T-helper 9 cell (primary cell): ENCODE measurements around the gene YPEL3.
"Not testable (repeated sequence)": the region's sequence is repeated elsewhere in the genome, so short reads cannot be mapped to it uniquely, and the experiment has no call there.

Source experiments
- DNase-seq: peaks from one replicate; pipeline ENCODE4 v3.0.0-alpha.2; 2020

YPEL3 gene

DNA sequence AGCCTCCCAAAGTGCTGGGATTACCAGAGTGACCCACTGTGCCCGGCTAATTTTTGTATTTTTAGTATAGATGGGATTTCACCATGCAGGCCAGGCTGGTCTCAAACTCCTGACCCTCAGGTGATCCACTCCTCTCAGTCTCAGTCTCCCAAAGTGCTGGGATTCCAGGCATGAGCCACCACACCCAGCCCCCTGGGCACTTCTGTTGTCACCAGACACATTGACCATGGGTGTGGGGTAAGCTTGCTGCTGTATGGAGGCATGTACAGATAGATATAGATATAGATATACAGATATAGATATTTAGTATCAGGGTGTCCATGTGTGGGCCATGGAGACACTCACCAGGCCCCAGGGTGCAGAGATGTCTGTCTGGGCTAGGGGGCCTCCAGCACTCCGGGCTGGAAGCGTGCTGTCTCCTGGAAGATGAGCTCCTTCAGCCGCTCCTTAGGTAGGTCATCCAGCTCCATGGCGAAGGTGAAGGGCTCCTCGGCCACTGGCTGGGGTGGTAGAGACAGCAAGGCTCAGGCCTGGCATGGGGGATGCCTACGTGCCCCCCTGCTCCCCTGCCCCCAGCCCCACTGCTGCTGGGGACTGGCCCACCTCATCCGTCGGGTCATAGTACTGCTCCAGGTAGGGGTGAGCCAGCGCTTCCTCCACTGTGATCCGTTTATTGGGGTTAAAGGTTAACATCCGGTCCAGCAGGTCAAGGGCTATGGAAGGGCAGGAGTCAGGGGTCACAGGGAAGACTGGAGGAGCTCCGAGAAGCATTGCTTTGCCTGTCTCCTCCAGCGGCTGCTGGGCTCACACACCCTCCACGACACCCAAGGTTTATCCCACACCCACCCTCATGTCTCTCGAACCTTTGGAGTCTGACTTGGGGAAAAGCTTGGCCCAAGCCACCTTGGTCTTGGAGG lies 20.5 kb upstream of the YPEL3 start:
- DNase-seq, result no peak

DNA sequence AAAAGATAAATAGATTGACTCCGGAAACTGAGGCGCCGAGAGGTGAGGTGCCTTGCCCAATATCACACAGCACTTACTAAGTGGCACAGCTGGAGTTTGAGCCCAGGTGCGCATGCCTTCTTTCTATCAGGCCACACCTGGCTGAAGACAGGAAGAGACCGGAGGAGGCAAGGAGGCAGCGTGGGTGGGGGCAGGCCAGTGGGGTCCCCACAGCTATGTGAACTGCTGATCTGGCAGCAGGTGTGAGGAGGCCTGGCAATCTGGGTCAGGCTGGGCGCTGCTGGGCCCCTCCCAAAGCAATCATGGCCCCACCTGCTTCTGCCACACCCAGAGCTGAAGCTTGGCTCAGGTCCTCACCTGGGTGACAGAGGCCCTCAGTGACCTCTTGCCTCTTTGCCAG lies 19.2 kb upstream of the YPEL3 start:
- no peak for DNase-seq

DNA sequence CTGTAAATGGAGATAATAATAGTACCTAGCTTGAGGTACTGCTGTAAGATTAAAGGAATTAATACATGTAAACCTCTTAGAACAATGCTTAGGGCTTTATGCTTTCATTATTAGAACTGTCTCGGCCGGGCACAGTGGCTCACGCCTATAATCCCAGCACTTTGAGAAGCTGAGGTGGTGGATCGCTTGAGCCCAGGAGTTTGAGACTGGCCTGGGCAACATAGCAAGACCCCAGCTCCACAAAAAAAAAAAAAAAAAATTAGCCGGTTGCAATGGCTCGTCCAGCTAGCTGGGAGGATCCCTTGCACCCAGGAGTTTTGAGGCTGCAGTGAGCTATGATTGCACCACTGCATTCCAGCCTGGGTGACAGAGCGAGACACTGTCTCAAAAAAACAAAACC lies 18.8 kb upstream of the YPEL3 start:
- not testable (repeated sequence) for DNase-seq

DNA sequence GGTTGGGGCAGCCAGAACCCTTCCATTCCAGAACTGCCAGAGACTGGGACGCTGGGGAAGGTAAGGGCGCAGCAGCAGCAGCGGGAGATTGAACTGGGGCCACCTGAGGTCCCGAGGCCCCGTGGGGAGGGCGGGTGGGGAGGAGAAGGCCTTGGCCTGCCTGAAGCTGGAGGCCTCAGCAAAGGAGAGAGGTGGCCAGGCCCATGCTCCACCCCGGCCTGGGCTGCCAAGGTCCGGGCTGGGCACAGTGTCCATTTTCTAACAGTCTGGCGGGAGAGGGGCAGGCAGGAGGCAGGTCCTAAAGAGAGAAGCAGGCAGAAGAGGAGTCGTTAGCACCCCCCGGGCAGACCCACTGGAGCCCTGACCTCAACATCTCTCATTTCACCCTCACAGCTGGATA lies 18.4 kb upstream of the YPEL3 start:
- no peak for DNase-seq

DNA sequence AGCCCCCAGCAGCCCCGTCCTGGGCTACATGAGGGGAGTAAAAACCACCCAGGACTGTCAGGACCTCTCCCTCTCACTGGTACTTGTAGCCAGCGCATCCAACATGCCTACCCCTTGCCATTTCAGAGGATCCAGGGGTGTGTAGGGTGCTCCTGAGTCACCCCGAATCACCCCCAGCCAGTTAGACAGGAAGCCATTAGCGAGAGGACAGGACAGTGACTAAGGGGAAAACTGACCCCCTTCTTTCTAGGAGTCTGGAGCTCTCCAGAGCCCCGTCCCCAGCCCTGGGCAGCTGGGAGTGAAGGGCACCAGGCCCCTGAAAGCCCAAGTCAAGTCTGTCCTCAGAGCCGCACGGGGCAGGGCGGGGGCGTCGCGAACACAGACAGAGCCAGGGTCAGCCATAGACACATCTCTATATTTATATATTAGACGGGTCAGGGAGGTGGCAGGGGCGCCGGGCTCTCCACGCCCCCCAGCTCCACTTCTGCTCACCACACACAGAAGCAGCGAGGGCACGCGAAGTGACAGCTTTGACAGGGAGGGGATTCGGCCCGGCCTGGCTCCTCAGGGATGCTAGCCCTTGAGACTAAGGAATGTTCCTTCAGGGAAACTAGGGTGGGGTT lies 17.8 kb upstream of the YPEL3 start:
- DNase-seq, result no peak

DNA sequence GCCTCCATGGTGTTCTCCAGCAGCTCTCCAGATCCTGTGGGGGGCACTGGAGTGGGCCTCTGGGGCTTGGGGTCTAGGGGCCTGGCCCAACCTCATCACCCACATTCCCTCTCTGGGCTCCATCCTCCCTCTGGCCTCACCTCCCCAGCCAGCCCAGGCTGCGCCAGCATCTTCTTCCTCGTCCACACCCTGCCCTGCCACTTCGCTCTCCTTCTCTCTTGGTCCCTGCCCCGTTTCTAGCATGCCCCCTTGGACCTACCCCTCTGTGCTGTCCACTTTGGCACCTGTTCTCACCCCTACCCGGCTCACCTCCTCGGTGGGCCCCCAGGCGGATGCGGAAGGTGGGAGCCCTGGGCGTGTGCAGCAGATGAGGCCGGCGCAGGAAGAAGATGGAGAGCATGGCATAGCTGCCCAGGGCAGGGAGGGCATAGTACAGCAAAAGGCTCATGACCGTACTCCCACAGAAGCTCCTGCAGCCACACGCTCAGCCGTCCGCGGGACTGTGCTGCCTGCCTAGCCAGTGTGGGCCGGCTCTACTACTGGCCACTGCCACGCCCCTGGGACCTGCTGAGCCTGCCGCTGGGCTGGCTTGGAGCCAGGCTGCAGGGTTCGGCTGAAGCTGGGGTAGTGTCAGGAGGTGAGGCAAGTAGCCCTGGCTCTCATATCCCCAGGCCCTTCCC lies 17.2 kb upstream of the YPEL3 start, which contains the start of gene GDPD3:
GDPD3 (minus strand) TSS at position 507 of the 680 bp plus-strand sequence; CDS start at position 448, 59 bp downstream.
- DNase-seq, result no peak

DNA sequence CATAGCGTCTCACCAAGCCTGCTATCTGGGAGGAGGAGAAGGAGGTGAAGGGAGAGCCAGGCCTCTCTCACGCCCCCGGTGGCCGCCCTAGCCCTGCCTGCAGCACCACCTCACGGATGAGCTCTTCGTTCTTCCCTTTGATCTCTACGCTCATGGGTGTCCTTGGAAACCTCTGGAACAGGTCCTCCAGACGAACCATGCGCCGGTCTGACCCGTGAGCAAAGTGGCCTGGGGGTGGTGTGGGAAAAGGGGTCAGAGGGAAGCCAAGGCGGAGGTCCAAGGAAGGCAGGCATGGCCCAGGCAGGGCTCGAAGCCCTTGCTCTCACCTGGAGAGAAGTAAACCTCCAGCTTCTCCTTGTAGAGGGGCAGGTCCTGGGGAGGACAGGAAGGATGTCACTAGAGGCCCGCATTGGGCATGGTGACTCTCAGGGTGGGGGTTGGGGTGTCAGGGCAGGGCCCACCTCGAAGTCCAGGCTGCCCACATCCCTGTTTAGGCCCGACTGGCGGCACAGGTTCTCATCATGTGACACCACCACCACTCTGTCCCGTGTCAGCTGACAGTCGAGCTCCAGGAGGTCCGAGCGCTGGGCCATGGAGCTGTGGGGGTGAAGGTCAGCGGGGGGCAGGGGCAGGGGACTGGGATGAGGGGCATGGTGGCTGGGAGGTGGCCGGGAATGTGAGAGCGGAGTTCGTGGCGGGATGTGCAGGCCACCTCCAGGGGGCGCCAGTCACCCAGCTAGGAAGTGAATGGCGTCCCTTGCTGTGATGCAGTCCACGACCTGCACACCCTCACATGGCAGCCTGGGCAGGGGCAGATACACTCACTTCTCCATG lies 16.4 kb upstream of the YPEL3 start:
- peak; percentile 52 for DNase-seq

DNA sequence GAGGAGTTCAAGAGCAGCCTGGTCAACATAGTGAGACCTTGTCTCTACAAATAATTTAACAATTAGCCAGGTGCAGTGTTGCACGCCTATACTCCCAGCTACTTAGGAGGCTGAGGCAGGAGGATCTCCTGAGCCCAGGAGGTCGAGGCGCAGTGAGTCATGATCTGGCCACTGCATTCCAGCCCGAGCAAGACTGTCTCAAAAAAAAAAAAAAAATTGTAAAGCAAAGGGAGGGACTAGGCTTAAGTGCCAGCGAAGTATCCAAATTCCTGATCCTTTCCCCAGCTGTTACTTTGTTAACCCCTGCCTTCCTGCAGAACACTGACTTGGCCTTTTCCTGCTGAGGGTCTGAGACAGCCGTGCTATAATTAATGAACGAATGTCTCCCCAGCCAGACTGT lies 14.6 kb upstream of the YPEL3 start:
- no peak for DNase-seq

DNA sequence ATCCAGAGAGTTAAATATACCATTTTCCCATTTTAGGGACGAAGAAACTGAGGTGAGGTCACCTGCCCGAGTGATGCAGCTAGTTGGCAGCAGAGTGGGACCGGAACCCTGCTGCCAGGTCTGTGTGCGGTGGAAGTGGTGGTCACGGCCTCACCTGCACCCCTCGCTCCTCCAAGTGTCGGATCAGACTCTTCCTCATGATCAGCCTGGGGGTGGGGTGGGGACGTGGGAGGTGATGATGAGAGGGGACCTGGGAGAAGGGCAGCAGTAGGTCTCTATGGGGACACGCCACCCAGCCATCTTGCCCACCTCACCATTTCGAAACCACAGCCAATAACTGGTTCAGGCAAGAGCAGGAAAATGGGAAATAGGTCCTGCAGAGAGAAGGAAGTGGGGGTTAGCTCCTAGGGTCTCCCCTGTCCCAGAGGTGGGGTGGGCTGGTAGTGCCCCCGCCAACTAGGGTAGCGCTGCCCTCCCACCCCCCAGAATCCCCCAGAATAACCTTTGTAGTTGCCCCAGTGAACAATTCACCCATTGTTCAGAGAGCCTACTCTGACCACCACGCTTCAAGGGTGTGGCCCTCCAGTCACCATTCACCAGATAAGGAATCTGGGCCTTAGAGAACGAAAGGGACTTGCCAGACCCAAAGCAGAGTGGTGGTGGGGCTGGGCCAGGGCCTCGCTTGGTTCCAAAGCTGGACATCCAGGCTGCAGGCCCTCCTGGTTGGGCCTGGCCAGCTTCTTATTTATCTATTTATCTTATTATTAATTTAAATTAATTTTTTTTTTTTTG lies 12.2 kb upstream of the YPEL3 start:
- no peak for DNase-seq

DNA sequence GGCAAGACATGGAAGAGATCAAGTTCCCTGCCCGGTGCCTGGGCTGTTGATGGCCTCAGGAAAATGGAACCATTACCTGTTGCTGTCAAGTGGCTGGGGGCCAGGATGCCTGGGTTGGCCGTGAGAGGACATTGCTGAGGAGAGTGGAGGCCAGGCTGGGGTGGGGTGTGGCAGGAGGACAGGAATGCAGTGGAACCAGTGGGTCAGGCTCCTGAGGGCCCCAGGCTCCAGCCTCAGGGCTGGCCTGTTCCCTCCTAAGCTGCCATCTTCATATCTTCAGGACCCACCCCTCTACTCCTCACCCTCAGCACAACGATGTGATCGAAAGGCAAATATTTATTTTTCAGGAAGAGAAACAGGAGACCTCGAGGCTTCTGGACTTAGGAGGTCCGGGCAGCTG lies 8.5 kb upstream of the YPEL3 start:
- DNase-seq, result no peak

DNA sequence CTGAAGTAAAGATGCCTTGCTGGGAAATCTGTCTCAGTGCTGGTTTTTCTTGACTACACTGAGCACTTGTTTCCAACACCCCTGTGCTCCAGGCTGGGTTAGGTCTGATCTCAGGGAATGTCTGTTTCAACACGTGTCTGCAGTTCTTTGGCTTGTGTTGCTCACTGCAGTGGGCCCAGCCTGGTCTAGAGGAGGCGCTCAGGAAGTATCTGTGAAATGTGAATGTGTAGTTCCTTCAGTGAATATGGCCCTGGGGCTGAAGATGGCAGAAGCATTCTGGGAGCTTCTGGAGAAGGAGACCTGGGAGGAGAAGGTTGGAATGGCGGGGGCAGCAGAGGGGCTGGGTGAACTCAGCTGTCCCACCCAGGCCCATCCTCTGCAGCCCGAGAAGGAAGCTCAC lies 8.1 kb upstream of the YPEL3 start:
- no peak for DNase-seq

DNA sequence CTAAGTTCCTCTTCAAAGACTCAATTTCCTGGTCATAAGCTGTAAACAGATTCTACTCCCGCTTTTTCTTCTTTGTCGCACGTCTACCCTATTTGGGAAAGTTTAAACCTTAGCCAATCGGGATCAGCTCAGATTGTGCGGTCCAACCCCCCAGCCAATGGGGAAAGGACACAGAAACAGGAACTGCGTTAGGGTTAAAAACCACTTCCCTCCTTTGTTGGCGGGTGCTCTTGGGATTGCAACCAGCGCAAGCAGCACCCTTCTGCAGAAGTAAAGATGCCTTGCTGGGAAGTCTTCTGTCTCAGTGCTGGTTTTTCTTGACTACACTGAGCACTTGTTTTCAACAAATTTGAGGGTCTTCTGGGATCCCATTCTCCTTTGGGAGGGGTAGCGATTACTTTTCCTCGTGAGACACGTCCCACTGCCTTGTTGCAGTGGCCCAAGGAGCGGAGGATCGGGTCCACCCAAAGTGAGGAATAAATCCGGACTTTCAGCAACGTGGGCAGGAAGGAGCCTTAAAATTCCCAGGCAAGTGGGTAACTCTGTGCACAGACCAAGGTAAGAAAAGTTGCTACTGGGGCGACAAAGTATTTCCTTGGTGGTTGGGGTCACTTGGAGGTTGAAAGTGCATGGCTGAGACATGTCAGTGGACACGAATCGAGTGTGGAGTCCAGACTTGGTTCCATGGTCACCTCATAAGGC lies 1.0 kb upstream of the YPEL3 start:
- no peak for DNase-seq

DNA sequence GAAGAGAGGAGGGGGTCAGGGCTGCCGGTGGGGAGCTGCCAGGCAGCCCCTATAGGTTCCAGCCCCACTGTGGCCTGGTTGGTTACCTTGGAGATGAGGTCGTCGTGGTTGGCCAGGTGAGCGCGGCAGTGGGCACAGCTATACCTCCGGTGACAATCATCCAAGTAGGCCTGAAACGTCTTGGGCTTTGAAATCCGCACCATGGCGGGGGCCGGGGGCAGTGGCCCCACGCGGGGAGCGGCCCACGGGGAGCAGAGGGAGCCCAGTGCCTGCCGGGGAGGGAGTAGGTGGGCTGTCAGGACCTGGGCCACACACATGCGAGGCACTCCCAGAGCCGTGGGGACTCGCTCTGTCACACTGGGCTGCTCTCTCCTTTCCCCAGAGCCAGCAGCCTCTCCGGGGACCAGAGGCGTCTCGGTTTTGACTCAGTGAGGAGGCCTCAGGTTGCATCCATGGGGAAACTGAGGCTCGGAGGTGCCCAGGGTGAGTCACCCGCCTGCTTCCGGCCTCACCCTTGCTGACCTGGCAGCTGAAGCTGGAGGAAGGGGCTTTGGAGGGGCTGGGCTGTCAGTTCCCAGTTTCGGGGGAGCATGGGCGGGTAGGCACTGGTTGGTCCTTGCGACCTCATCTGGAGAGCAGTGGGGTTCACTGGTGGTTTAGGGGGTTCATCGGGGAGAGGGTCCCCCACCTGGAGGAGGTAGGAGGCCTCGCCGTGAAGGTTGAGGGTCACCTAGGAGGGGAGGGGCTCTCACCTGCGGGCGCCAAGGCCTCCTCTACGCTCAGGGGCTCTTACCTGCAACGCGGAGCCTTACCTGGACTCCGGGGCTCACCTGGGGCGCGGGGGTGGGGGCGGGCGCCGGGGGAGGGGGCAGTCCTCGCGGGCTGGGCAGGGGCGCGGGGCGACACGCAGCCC lies 591 bp downstream of the YPEL3 start:
- no peak for DNase-seq

DNA sequence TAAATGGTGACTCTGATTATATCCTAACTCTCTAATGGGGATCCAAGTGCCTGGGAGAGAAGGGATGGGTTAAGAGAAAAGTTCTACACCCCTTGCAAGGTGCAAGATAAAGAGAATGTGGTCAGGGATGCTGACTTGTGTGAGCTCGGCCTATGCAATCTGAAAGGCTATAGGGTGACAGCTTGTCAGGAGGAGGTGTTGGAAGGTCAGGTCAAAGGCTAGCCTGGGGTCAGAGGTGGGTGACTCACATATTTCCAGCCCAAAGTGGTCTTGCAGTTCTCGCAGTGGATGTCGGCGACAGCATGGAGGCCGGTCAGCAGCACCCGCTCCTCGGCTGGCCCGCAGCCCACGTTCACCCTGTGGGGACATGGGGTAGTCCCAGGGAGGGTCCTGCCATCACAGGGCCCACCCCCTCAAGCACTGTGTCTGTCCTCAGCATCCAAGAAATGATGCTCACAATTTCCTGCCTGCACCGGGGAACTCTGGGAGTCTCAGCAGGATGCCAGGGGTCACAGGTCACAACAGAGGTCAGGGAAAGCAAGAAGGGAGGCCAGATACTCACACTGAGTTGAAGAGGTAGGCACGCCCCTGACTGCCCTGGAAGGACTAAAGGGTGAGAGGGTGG lies 1.4 kb downstream of the YPEL3 start:
- DNase-seq, result no peak

DNA sequence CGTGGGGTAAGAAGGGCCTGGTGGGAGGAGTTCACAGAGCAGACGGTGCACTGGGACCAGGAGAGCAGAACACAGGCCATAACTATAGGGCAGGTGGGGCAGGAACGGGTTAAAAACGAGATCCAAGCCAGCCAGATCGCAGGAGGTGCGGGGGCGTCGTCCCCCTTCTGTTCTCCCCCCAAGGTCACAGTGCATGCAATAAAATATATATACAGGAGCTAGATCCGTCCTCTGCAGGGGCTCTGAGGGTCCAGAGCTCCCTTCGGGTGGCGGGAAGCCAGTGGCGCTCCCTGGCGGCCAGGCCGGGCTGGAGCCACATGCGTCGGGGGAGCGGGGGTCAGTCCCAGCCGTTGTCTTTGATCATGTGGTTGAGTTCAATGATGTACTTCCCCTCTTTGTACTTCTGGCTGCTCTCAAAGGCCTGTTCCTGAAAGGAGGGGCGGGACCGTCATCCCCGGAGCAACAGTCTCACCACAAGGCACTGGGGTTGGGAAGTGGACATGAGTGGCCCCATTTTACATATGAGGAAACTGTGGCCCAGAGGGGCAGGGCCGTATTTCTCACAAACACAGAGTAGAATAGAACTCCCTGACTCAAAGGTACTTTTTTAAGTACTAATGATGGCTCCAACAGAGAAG lies 3.5 kb downstream of the YPEL3 start:
- DNase-seq, result peak; percentile 56

DNA sequence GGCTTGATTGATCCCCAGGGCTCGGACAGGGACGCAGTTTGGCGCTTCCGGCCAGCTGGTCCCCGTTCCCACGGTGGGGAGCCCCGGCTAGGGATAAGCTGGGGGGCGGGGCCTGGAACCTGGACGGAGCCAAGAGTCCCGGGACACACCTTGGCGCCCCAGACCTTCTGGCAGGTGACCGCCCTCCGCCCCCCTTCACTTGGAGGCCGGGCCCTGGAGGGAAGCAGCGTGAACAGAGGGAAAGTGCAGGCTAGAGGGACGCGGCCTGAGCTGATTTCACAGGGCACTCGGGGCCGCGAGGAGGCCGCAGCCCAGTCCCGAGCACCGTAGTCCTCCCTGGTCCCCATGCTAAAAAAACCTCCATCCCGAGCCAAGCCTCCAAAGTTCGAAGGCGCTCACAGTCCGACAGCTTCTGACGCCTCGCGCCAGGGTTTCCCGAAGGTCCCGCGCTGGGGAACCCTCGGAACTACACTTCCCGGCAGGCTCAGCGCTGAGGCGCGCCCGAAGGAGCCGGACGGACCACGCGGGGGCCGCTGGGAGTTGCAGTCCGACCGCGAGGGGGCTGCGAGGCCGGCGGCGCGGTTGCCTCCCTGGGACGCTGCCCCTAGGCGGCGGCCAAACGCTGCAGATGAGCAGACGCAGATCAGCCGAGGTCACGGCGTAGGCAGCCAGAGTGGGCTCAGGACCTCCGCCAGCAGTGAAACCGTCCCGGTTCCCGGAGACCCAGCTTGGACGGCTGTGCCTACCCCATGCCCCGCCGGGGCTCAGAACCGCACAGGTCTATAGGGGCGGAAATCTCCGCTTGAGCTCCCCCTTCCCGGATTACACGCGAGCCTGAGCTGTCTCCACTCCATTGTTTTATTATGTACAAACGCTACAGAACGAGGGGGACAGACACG lies 4.3 kb downstream of the YPEL3 start, which contains the start of gene TBX6:
TBX6 (minus strand) TSS at position 451 of the 899 bp plus-strand sequence. CDS start 731 bp downstream, outside the sequence.
- DNase-seq, result peak; percentile 90

DNA sequence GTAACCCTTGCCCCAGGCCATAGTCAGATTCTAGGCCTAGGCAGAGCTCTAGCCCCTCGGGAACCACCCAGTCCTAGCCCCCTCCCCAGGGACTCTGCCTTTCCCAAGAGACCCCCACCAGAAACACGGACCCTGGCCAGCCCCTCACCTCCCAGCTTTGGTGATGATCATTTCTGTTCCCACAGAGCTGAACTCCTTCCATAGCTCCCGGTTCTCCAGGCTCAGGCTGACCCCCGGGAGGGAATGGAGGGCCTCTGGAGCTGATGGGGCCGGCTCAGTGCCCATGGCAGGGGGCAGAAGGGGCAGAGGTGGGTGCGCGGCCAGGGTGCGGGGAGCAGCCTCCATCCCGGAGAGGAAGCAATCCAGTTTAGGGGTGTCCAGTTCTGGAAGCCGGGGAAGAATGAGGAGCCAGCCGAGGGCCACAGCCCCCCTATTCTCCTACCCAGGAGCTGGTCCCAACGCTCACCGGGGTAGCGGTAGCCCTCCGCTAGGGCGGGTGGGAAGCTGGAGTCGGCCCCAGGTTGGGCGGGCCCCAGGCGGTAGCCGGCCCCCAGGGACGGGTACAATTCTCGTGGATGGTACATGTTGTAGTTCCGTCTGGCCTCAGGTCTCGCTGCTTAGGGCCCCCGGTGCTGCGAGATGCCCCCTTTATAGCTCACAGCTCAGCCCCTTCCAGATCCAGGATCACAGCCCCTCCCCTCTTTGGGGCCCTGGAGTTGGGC lies 5.2 kb downstream of the YPEL3 start:
- no peak for DNase-seq
